ENCODE data around the gene RABGAP1.

The RABGAP1 gene

DNA sequence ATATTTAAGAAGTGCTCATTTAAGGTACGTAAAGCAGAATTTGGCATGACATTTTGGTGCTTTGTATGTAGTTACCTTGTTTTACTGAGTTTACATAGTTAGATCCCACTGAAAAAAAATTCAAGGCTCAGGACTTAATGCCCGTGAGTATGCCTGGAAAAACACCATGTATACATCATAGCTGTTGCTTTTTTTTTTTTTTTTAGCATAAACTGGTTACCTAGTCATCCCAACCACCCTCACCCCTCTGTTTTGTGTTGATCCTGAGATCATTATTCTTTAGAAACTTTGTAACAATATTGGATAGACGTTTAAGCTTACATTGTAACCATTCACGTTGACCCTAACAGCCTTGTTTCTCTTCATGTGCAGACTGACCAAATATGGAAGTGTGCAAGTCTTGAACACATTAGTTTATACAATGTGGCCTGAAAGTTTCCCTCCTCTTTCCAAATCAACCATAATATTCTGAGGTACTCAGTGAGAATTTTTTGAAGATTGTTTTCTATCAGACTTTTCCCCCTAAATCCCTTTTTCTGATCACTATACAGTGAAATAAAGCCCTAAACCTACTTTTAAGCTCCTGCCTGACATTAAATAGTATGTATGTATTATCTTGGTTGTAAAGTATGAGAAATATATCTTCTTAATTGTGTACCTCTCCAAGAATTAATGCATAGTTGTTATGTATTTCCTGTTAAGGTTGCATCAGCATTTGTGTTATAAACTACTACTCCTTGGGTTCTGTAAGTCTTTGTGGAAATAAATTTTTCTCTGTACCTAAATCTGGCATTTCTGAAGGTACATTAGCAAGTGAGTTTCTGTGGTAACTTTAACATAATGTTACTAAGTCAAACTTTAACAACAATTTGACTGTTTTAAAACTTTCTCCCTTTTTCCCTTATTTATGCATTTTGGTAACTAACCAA is 4.4 kb downstream of the RABGAP1 start:
- DNase-seq (ENCODE audit: low read depth in 2 of 2), result no peak

DNA sequence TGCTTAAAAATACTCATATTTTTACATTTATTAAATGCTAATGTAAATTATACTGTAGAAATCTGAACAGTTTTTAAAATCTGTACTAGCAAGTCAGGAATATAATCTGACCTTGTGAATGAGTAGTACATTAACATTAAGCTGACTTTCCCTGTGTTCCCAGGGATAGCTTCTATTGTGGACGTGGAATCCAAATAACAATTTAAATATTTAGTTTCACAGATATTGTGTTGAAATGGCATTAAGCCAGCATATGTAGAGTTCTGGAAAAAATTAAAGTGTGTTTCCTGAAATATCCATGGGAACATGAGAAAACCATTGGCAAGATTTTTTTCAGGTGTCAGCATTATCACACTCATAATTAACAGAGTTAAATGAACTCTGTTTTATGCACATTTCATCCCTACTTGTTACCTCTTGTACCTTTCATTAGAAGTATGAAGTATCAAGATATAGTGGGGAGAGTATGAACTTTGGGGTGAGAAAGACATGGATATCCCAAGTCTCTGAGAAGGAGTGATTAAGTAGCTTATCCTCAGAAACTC is 5.7 kb downstream of the RABGAP1 start:
- DNase-seq (ENCODE audit: low read depth in 2 of 2), result no peak

DNA sequence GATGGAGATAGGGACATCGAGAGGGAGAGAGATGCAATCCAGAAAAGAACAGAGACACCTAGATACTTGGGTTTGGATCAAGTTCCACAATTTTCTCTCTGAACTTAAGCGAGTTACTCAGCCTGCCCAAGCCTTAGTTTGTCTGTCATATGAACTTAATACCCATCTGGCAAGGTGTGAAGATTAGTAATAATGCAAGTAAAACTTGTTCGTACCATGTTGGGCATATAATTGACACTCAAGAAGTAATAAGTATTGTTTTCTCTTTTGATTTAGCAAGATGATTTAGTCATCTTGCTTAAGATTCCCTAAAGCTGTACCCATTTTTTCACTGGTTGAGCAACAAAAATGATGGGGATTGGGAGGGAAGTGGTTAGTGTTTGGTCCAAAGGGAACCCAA is 7.5 kb downstream of the RABGAP1 start:
- DNase-seq (ENCODE audit: low read depth in 2 of 2), result no peak

DNA sequence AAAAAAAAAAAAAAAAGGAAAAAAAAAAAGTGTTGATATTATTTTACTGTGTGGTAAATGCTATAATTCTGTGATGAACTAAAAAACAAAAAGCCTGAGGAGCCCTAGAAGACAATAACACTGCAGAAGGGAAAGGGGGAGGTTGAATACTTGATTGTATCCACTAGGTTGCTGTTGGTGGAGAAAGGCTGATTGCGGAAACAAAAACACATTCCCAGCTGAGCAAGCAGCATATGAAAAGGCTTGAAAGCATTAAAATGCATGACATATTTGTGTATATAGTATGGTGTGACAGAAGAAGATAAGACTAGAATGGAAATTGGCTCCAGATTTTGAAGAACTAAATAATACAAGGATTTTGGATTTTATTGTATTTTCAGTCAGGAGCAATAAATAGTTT is 8.9 kb downstream of the RABGAP1 start:
- no peak for DNase-seq (ENCODE audit: low read depth in 2 of 2)

DNA sequence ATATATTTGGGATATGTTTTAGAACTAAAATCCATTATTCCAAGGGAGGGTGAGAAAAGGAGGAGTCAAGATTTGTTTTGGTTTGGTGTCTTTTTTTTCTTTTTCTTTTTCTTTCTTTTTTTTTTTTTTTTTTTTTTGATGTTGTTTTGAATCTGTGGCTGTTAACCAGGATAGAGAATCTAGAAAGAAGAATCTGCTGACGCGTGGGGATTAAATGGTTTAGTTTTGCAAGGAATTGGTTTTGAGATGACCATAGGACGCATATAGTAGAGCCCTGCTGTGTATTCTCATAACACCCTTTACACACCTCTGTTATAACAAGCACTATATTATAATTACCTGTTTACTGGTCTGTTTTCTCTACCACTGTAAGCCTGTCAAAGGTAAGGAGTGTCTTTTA is 9.4 kb downstream of the RABGAP1 start:
- DNase-seq (ENCODE audit: low read depth in 2 of 2), result no peak

DNA sequence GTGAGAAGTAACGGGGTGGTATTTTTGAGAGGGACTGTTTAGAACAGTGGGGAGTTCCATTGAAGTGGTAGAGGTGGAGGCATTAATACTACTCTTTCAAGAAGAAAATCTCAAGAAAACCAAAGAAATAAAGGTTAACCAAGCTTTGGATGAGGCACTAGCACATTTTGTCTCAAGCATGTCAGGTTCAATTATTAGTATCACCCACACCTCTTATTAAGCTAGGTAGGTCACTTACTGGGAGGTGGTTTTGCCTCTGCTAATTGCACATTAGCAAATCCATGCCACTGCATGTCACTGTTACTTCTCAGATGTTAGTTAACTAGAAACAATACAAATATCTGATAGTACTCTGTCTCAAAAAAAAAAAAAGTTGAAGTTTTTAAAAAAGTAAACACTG is 10.2 kb downstream of the RABGAP1 start:
- no peak for DNase-seq (ENCODE audit: low read depth in 2 of 2)

DNA sequence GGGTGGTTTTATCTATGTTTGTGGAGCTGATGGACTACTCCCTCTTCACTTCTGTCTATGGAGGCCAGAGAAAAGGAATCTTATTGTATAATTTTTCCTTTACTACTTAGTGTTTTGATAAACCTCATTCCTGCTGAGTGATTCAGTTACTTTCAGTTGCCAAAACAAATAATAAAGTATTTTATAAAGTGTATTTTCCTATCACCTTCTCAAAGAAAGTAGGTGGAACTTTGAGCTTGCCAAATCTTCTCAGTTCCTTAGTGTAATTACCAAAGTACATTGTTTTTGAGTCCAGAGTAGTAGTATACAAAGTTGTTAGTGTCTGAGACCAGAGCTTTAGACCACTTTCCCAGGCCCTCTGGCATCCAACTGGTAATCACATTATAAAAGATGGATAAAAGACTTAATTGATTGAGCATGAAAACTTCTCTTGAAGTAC is 13.5 kb downstream of the RABGAP1 start:
- DNase-seq (ENCODE audit: low read depth in 2 of 2), result no peak

DNA sequence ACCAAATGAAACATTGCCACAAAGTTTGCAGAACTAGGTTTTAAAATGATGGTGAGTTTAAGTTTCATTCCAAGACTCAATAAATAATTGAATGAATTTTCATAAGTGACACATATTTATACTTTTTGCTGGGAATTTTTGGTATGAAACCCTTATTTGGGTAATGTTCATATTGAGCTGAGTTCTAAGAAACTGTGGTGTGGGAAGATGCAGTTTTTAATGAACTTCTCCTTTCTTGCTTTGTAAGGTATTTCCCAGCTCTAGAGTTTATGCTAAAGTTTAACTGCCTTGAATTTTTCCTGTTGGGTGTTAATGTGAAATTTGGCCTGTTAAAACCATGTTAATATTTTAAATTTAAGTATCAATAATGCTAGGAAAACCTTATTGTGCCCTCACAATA is 15.1 kb downstream of the RABGAP1 start:
- DNase-seq (ENCODE audit: low read depth in 2 of 2), result no peak

DNA sequence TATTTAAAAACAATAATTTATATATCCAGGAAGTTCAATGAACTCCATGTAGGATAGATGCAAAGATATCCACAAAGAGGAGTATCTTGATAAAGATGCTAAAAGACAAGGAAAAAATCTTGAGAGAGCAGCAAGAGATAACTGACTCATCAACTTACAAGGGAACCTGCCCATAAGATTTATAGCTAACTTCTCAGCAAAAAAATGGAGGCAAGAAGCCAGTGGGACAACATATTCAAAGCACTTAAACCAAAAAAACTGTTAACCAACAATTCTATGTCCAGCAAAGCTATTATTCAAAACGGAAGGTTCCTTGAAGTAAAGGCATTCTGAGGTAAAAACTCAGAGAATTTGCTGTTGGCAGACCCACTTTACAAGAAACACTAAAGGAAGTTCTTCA is 20.3 kb downstream of the RABGAP1 start:
- no peak for DNase-seq (ENCODE audit: low read depth in 2 of 2)

DNA sequence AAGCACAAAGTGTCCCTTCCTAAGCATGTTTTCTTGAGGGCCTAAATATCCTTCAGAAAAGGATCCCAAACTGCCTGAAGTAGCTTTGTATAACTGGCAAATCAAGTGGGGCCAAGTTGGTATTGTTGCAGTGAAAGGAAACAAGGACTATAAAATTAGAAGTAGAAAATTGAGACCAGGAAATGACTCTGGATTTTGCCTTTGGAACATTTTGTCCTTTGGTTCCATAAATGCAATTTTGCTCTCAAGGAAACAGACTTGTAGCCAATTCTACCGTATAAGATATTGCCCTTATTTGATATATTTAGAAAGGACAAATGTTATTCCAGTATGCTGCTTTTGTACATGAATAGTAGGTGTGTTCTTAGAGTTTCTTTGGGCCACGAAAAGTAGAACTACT is 34.4 kb downstream of the RABGAP1 start:
- no peak for DNase-seq (ENCODE audit: low read depth in 2 of 2)

DNA sequence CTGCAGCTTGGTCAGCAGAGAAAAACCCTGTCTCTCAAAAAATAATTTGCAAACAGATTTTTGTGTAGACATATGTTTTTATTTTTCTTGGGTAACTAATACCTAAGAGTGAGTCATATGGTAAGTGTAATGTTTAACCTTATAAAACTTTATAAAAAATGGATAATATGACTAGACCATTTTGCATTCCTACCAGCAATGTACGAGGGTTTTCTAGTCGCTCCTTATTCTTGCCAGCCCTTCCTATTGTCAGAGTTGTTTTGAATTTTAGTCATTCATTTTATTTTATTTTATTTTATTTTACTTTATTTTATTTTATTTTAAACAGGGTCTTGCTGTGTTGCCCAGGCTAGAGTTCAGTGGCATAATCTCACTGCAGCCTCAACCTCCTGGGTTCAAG is 37.8 kb downstream of the RABGAP1 start:
- no peak for DNase-seq (ENCODE audit: low read depth in 2 of 2)

DNA sequence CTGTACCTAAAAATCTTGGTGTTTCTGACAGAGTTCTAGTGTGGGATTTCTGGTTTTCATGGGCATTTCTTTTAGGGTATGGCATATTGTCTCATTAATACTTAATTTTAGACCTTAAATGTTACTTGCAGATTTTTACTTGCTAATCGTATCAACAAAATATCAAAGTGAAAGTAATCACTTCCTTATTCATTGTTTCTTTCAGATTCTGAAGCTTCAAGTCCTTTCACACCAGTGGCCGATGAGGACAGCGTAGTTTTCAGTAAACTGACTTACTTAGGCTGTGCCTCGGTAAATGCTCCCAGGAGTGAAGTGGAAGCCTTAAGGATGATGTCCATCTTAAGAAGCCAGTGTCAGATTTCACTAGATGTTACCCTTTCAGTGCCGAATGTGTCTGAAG is 45.2 kb downstream of the RABGAP1 start:
- no peak for DNase-seq (ENCODE audit: low read depth in 2 of 2)

DNA sequence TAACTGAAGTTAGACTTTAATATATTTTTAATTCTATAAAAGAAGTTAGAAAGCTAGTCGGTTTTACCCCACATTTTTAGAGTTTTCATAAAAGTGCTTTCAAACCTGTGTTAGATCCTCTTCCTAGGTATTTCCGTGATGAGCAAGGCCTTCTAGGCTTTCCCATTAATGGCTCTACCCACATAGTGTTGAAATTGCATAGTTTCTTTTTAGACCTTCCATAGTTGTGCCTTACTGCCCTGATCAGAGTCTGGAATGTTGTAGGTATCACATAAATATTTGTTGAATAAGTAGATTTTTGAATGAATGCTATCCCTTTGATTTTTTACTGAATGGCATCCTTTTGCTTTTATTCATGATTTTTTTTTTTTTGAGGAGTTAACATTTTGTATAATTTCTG is 47.3 kb downstream of the RABGAP1 start:
- DNase-seq (ENCODE audit: low read depth in 2 of 2), result no peak

DNA sequence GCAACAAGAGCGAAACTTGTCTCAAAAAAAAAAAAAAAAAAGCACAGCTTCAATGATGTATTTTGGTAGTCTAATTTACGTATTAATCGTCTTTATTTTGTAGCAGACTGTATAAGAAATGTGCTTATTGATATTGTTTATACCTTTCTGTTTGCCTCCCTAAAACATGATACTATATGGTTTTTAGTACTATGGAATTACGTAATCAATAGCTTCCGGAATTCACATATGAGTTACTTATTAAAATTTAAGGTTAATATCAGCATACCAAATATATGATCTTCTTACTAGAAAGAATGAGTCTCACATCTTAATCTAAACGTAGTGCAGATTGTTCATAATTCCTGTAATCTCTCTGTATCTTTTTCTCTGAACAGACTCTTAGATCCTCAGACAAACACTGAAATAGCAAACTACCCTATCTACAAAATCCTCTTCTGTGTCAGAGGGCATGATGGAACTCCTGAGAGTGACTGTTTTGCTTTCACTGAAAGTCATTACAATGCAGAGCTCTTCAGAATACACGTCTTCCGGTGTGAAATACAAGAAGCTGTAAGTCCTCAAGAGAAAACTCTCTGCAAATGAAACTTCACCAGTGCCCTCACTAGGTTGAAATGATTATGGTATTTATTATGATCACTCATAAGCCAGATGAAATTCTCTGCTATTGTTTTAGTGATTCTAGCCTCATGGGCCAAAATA is 48.3 kb downstream of the RABGAP1 start:
- no peak for DNase-seq (ENCODE audit: low read depth in 2 of 2)

DNA sequence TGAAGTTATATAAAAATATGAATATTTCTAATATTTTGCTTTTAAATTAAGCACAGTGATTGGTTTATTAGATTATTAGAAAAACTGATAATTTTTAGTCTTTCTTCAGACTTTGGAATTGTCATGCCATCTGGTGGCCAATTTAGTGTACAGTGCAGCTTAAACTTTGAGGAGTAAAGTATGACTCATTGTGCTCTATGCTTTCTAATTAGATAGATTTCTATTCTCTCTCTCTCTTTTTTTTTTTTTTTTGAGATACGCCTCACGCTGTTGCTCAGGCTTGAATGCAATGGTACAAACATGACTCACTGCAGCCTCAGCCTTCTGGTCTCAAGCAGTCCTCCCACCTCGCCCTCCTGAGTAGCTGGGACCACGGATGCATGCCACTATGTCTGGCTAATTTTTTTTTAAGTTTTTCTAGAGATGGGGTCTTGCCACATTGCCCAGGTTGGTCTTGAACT is 50.6 kb downstream of the RABGAP1 start:
- peak; percentile 10 to 14 for DNase-seq (ENCODE audit: low read depth in 2 of 2)

DNA sequence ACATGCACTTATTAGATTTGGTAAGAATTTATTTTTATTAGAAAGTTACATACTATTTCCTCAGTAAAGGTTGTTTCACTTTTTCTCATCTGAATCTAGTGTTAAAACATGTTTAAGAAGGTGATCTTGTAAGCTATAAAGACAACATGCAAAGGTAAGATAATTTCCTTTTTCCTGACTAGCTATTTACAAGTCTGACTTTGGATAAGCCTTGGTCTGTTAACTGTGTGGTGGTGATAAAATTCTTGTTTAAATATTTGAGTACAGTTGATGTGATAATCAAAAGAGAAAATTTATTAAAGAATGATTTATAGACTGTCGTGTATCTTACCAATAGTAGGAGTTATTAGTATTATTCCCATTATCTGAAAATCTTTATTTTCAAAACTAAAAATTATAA is 55.8 kb downstream of the RABGAP1 start:
- DNase-seq (ENCODE audit: low read depth in 2 of 2), result no peak

DNA sequence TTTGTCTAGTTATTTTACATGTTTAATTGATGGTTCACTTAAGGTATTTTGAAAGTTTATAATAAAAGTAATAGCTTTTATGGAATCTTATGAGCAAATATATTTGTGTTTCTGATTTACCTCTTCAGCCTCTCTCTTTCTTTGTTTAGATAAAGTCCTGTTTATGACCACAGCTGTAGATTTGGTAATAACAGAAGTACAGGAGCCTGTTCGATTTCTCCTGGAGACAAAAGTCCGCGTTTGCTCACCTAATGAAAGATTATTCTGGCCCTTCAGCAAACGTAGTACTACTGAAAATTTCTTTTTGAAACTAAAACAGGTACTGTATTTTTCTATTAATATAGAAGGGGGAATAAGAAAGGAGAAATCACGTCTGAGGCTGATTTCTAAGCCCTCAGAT is 57.6 kb downstream of the RABGAP1 start:
- no peak for DNase-seq (ENCODE audit: low read depth in 2 of 2)

DNA sequence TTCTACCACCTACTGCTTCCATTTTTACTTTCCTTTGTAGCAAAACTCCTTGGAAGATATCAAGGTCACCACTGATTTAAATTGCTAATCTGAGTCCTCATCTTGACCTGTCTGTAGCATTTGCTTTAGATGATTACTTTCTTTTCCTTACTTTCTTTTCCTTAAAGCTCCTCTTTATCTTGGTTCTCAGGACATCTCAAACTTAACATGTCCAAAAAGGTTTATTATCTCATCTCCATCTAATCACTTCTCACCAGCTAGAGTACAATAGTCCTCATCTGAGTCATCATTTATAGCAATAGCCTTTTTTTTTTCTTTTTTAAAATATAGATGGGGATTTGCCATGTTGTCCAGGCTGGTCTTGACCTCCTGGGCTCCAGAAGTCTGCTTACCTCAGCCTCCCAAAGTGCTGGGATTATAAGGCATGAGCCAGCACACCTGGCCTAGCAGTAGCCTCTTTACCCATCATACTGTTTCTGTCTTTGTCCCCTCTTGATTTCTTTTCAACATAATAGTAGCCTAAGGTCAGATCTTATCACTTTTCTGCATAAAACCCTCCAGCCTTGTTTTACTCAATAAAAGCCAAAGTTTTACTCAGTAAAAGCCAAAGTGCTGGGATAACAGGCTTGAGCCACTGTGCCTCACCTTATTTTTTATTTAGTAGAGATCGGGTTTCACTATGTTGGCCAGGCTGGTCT is 59.7 kb downstream of the RABGAP1 start:
- no peak for DNase-seq (ENCODE audit: low read depth in 2 of 2)

DNA sequence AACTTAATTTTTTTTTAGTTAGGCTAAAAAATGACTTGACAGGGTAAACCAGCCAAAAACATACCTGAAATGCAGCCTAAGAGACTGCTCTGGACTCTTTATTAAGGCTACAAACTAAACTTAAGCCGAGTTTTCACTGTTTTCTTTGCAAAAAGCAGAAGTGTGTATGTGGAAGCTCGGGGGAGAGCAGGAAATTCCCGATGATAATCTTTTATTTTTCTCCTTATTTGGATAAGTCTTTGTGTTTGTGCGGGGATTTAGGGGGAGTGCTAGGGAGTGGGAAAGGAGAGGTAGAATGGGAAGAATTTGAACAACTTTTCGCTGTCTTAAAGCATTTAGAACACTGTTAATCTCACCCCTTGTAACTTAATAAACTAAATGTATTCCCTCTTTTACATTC is 61.9 kb downstream of the RABGAP1 start:
- DNase-seq (ENCODE audit: low read depth in 2 of 2), result no peak

DNA sequence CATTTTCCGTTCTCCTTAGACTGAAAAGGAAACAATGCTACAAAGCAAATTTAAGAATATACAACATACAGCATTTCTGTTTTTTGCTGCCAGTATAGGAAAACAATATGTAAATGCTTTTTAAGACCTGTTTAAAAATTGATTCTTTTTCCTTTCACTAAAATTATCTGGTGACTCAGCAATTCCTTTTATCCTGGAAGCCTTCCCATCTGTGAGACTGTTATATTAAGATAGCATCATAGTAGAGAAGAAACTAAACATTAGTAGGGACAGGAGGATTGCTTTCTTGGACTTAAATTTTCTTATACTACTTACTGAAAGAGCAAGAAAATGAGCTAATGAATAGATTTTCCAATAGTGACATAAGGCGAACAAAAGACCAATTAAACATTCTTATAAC is 62.6 kb downstream of the RABGAP1 start:
- DNase-seq (ENCODE audit: low read depth in 2 of 2), result no peak

DNA sequence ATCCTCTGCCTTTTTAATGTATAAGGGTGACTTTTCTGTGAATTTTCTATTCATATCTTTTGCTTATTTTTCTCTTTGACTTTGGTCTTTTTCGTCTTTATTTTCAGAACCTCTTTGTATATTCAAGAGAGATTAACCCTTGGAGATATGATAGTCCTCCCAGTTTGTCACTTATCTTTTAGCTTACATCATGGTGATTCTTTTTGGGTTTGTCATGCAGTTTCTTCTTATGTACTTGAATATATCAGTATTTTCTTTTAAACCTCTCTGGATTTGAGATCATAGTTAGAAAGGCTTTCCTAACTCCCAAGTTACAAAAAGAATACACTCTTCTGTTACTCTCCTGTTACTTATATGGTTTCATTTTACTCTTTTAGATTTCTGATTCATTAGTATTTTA is 65.1 kb downstream of the RABGAP1 start:
- DNase-seq (ENCODE audit: low read depth in 2 of 2), result no peak

DNA sequence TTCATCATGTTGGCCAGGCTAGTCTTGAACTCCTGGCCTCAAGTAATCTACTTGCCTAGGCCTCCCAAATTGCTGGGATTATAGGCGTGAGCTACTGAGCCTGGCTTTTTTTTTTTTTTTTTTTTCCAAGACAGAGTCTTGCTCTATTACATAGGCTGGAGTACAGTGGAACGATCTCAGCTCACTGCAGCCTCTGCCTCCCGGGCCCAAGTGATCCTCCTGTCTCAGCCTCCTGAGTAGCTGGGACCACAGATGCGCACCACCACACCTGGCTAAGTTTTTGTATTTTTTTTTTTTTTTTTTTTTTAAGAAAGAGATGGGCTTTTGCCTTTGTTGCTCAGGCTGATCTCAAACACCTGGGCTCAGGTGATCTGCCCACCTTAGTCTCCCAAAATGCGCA is 66.4 kb downstream of the RABGAP1 start:
- no peak for DNase-seq (ENCODE audit: low read depth in 2 of 2)
